HL-60 (cell line): ENCODE data around the gene TMPRSS9.

ENCODE experiments used
- DNase-seq, 2 experiments: peaks; one replicate each; pipeline ENCODE4 v3.0.0-alpha.2; 2010 to 2020; ENCODE audit warnings: low read depth in 1 of 2, low spot score in 1 of 2
- H3K27ac ChIP-seq: fragments of 250-450 bp; sonication (Bioruptor Pico); replicated peaks from 2 replicates; pipeline ENCODE4 v1.5.1; 2020; ENCODE audit warnings: mild to moderate bottlenecking, moderate library complexity
- H3K27me3 ChIP-seq: fragments of 250-450 bp; sonication (Bioruptor Pico); 2 replicates; pipeline ENCODE4 v1.5.1; 2021; ENCODE audit warnings: mild to moderate bottlenecking, moderate library complexity; ENCODE audit not compliant: insufficient read depth, poor library complexity, severe bottlenecking
- H3K4me3 ChIP-seq: replicated peaks from 2 replicates; pipeline ENCODE4 v1.5.1; 2011; ENCODE audit warnings: mild to moderate bottlenecking, control low read depth, low read length; ENCODE audit not compliant: insufficient read depth
- GABPA ChIP-seq: IDR thresholded peaks from 2 replicates; pipeline ENCODE4 v1.6.1; 2012; ENCODE audit warnings: low read depth
- POLR2AphosphoS5 ChIP-seq: IDR thresholded peaks from 2 replicates; pipeline ENCODE4 v1.6.1; 2012; ENCODE audit warnings: low read depth
- SPI1 ChIP-seq: IDR thresholded peaks from 2 replicates; pipeline ENCODE4 v1.6.1; 2012; ENCODE audit warnings: low read depth, mild to moderate bottlenecking, borderline replicate concordance
- TF ChIP-seq, protein P1 (sequence below): IDR thresholded peaks from 2 replicates; pipeline ENCODE4 v1.6.1; 2012; ENCODE audit warnings: low read depth; ENCODE audit not compliant: insufficient replicate concordance
- TF ChIP-seq, protein P2 (sequence below): IDR thresholded peaks from one replicate; pipeline ENCODE4 v1.5.1; 2011; ENCODE audit warnings: low read length, control low read depth, inconsistent platforms; ENCODE audit not compliant: insufficient read depth

Gene TMPRSS9

GRCh38 chr19:2350656-2351055 lies 9.4 kb upstream of the TMPRSS9 start:
- no peaks in the 10 kb centered on the region for H3K27me3 ChIP-seq
- H3K4me3 ChIP-seq, result no peak overlapping the region
- DNase-seq, result no peak
- no peak for TF ChIP-seq SPI1
- TF ChIP-seq, protein P1, sequence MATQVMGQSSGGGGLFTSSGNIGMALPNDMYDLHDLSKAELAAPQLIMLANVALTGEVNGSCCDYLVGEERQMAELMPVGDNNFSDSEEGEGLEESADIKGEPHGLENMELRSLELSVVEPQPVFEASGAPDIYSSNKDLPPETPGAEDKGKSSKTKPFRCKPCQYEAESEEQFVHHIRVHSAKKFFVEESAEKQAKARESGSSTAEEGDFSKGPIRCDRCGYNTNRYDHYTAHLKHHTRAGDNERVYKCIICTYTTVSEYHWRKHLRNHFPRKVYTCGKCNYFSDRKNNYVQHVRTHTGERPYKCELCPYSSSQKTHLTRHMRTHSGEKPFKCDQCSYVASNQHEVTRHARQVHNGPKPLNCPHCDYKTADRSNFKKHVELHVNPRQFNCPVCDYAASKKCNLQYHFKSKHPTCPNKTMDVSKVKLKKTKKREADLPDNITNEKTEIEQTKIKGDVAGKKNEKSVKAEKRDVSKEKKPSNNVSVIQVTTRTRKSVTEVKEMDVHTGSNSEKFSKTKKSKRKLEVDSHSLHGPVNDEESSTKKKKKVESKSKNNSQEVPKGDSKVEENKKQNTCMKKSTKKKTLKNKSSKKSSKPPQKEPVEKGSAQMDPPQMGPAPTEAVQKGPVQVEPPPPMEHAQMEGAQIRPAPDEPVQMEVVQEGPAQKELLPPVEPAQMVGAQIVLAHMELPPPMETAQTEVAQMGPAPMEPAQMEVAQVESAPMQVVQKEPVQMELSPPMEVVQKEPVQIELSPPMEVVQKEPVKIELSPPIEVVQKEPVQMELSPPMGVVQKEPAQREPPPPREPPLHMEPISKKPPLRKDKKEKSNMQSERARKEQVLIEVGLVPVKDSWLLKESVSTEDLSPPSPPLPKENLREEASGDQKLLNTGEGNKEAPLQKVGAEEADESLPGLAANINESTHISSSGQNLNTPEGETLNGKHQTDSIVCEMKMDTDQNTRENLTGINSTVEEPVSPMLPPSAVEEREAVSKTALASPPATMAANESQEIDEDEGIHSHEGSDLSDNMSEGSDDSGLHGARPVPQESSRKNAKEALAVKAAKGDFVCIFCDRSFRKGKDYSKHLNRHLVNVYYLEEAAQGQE, result no peak
- no peak overlapping the region for H3K27ac ChIP-seq

DNA sequence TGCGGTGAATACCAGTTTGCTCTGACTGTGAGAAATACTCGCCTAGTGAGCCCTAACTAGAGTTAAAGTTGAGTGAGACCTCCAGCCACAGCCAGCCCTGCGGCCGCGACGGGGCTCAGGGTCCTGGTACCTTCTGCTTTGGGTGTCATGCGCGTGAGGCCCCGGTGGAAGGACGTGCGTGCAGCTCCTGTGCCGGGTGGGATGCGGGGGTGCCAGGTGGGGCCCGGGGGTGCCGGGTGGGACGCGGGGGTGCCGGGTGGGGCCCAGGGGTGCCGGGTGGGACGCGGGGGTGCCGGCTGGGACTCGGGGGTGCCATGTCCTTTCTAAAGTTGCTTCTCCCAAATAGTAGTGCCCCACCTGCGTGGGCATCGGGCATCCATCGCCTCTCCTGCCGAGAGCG lies 8.5 kb upstream of the TMPRSS9 start:
- no peak for TF ChIP-seq SPI1
- TF ChIP-seq, protein P1, result no peak
- TF ChIP-seq, protein P2, sequence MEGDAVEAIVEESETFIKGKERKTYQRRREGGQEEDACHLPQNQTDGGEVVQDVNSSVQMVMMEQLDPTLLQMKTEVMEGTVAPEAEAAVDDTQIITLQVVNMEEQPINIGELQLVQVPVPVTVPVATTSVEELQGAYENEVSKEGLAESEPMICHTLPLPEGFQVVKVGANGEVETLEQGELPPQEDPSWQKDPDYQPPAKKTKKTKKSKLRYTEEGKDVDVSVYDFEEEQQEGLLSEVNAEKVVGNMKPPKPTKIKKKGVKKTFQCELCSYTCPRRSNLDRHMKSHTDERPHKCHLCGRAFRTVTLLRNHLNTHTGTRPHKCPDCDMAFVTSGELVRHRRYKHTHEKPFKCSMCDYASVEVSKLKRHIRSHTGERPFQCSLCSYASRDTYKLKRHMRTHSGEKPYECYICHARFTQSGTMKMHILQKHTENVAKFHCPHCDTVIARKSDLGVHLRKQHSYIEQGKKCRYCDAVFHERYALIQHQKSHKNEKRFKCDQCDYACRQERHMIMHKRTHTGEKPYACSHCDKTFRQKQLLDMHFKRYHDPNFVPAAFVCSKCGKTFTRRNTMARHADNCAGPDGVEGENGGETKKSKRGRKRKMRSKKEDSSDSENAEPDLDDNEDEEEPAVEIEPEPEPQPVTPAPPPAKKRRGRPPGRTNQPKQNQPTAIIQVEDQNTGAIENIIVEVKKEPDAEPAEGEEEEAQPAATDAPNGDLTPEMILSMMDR, result no peak
- no peak for TF ChIP-seq POLR2AphosphoS5
- TF ChIP-seq GABPA, result no peak
- H3K27ac ChIP-seq, result no peak overlapping the region
- no peak for DNase-seq
- H3K4me3 ChIP-seq, result no peak overlapping the region
- no peaks in the 10 kb centered on the region for H3K27me3 ChIP-seq

DNA sequence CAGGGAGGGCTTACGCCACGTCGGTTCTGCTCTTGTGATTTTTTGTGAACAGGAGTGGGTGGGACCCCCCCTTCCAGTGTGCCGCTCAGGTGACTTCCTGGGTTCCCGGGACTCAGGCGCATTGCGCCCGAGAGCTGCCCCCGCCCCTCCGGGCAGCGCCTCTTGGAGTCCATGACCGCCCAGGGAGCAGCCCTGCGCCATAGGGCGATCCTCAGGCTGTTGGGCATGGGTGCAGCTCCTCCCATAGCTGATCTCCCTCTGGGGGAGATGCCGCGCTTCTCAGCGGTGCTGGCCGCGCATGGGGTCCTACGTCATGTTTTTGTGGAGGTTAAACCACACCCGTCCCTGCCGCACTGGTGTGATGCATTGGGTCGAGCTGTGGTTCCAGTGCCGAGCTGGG lies 7.9 kb upstream of the TMPRSS9 start:
- DNase-seq, result no peak
- TF ChIP-seq GABPA (no peak), SPI1 (no peak), POLR2AphosphoS5 (no peak)
- TF ChIP-seq, protein P2, result no peak
- TF ChIP-seq, protein P1, result no peak
- no peak overlapping the region for H3K4me3 ChIP-seq
- H3K27me3 ChIP-seq, result no peaks in the 10 kb centered on the region
- no peak overlapping the region for H3K27ac ChIP-seq
